NCI-H1436 (cell line): ENCODE measurements around the gene SCN1B.
"Not testable (repeated sequence)": the region's sequence is repeated elsewhere in the genome, so short reads cannot be mapped to it uniquely, and the experiment has no call there.

Experiments
- DNase-seq: peaks from one replicate; lab custom pipeline; 2025; lab: John Stamatoyannopoulos, UW

Gene SCN1B

GRCh38 chr19:35030257-35031071 is at the start of gene SCN1B:
Gene SCN1B (plus strand): TSS chr19:35030470. CDS start chr19:35030821, 351 bp downstream.
- peak; percentile 35 for DNase-seq

GRCh38 chr19:34982275-34982674 is 48.0 kb upstream of the SCN1B start:
- no peak for DNase-seq

GRCh38 chr19:34983786-34984185 is 46.5 kb upstream of the SCN1B start:
- DNase-seq = no peak

DNA sequence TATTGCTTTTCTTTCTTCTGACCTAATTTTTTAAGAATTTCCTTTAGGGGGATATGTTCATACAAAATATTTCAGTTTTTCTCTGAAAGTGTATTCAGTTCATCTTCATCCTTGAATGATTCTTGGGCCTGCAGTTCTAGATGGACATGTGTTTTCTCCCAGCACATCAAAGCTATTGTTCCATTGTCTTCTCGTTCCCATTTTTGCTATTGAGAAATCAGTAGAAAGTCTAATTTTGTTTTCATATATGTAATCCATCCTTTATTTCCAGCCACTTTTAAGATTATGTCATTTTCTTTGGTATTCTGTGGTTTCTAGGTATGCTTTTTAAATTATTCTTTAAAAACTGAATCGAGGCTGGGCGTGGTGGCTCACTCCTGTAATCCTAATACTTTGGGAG is 46.0 kb upstream of the SCN1B start:
- DNase-seq = no peak

GRCh38 chr19:34985249-34986022 is 44.8 kb upstream of the SCN1B start:
- no peak for DNase-seq

- no peak for DNase-seq
Observed at GRCh38 chr19:34988119-34988518, 42.2 kb upstream of the SCN1B start.

DNA sequence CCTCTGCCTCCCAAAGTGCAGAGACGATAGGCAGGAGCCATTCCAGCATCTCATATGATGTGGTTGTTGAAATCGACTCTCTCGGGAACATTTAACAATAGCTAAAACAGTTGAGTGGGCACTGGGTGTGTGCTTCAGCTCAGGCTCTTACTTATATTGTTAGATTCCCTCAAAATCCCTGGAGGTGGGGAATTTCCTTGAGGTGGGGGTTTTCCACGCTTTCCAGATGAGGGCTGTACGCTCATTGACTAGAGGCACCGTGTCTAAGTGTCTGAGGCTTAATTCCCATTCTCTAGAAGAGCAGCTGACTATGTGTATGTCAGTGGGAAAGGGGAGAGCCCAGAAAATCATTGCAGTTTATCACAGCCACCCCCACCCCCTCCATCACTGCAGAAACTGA is 41.0 kb upstream of the SCN1B start:
- no peak for DNase-seq

DNA sequence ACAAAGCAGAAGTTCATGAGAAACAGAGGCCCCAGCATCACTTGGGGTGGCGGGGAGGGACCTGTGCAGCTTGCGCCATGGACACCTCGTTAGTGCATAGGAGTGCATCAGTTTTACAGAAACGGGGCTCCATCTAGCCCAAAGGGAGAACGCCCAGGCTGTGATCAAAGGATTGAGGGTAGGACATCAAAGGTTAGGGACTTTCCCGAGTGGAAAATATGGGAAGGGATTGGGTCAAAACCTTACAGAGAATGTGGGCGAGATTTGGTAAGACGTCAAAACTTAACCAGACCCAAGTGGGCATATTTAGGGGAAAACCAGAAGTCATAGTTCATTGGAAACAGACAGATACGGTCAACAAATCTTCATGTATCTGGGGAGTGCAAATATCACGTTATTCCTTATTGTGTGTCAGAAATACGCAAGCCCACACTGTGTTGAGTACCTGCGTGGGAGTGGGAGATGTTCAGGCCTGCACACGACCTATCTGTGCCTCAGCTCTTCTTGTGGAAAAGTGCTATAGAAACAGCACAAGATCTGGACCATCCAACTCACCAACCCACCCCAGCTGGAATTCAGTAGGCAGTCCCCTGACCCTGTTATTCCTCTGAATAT is 39.6 kb upstream of the SCN1B start:
- DNase-seq = no peak

- DNase-seq = no peak
Observed at GRCh38 chr19:34991542-34992333, 38.5 kb upstream of the SCN1B start.

DNA sequence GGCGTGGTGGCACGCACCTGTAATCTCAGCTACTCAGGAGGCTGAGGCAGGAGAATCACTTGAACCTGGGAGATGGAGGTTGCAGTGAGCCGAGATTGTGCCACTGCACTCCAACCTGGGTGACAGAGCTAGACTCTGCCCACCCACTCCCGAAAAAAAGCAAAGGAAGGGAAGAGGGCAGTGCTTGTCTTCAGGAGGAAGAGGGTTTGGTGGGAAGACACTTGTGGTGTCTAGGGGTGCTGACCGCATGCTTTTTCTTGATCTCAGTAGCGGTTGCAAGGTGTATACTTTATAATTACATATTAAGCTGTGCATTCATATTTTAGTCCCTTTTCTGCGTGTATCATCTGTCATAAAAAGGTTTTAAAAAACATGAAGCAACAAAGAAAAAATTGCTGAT is 37.7 kb upstream of the SCN1B start:
- DNase-seq = not testable (repeated sequence)

DNA sequence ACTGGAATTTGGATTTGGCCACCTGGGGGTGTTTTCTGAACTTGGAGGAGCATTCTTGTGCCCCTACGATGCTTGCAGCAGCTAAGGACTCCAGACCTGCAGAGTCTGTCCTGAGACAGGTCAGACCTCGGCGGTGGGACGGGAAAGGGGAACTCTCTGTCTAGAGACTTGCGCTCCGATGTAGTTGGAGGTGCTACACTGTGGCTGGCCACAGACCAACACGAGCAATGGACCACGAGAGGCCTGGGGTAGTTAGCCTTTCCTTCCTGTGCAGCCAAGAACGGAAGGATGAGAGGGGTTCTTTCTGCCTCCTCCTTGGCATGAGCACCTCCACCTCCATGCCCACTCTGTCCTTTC is 36.0 kb upstream of the SCN1B start:
- DNase-seq = no peak

GRCh38 chr19:34994643-34995541 is 35.4 kb upstream of the SCN1B start:
- no peak for DNase-seq

DNA sequence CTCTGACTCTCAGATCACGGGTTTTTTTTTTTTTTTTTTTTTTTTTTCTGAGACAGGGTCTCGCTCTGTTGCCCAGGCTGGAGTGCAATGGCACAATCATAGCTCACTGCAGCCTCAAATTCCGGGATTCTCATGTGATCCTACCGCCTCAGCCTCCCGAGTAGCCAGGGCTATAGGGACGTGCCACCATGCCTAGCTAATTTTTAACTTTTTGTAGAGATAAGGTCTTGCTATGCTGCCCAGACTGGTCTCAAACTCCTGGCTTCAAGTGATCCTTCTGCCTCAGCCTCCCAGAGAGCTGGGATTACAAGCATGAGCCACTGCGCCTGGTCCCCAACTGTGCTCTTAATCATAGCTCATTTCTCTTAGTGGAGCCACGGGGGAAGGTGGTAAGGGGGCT is 34.7 kb upstream of the SCN1B start:
- no peak for DNase-seq

DNA sequence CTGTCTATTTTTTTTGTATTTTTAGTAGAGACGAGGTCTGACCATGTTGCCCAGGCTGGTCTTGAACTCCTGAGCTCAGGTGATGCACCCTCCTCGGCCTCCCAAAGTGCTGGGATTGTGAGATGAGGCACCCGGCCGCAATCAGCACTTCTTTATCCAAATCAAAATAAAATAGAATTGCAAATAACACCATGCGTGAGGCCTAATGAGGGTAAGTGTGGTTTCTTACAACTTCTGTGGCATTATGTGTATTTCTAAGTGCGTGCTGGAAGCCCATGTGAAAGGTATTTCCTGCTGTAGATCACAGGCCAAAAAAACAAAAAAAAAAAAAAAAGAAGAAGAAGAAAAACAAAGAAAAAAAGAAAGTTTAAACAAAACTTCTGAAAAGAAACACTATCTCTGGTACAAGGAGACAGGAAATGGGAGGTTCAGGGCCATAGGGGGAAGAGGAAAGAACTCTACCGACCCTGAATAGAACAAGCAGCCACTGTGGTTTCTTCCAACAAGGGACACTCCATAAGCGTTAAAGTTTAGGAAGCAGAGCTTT is 33.1 kb upstream of the SCN1B start:
- DNase-seq = no peak

GRCh38 chr19:34998224-34998623 is 32.0 kb upstream of the SCN1B start:
- DNase-seq = not testable (repeated sequence)

DNA sequence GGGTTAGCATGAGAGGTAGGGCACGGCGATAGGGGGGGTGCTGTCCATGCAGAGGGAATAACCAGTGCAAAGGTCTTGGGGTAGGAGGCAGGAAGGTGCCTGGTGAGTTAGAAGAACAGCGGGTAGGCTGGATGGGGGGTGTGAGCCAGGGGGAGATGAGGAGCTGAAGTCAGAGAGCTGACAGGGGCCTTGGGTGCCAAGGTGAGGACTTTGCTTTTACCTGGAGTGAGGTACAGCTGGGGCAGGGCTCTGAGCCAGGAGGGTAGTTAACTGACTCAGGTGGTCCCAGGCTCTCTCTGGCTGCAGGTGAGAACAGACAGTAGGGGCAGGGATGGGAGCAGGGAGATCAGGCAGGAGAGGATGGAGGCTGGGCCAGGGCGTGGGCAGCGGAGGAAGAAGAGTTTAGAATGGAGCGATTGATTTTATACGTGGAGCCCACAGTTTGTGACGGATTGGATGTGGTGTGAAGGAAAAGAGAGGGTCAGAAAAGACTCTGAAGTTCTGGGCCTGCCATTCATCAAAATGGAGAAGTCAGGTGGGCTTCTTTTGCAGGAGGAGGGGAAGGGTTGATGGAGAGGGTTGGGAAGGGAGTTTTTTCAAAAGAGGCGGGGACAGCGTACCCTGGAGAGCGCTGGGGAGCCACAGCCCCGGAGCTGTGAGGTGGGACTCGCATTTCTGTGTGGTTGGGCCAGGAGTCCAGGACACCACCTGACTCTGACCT is 31.3 kb upstream of the SCN1B start:
- no peak for DNase-seq

DNA sequence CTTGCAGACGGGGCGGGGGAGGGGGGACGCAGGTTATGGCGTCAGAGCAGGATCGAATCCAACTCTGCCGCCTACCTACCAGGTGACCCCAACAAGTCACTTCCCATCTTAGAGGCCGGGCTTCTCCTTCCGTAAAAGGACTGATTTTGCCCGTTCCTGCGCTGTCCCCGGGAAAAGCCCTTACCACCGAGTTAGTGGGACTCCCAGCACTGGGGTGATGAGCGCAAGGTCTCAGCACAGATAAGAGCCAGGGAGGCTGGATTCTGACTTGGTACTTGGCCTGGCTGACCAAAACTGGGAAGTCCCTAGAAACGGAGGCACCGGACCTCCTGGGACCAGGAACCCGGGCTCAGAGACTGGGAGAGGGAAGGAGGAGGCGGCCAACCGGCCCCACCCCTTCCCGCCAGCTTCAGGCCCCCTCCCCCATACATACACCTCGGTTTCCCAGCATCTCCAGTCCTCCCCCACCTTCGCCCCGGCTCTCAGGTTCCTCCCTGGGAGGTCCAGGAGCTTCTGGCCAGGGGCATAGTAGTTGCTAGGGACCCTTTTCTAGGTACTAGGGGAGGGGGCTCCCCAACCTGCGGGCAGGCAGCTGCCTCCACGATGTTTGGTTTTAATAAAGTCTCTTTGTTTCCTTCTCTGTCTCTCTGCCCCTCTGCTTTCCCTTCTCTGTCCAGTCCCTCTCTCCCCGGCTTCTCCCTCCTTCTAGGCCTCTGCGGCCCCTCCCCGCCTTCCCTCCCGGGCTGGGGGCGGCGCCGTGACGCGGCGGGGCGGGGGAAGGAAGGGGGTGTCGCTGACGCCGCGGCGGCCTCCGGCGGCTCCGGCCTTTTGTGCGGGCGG is 30.6 kb upstream of the SCN1B start, which contains the start of gene GRAMD1A:
GRAMD1A (plus strand) TSS at position 826 of the 840 bp plus-strand sequence. CDS start 156 bp downstream, outside the sequence.
- DNase-seq = peak; percentile 72

GRCh38 chr19:35000338-35000646 is 30.0 kb upstream of the SCN1B start:
- DNase-seq = no peak
